Kidney (tissue), 14 donors: Measurements from ENCODE around the gene ZNF432. TPM values are rescaled to one million over a fixed set of nuclear protein-coding genes. Genes with fewer than 3 reads are reported as not detected.

Experiments
- DNase-seq, 5 donors: peaks; one replicate each; pipeline ENCODE4 v3.0.0-alpha.2; 2013 to 2020
- FAIRE-seq: peaks from 2 replicates; lab custom pipeline; 2012; peaks lifted over from hg19 to GRCh38; lab: Jason Lieb, UNC
- H3K27ac ChIP-seq, 2 donors: one replicate each; pipeline ENCODE4 v1.7.0; 2013; ENCODE audit warnings: low read depth in 2 of 2, low read length in 2 of 2, inconsistent platforms in 1 of 2
- H3K27me3 ChIP-seq: one replicate; pipeline ENCODE4 v1.7.1; 2013; ENCODE audit warnings: low read length, inconsistent platforms; ENCODE audit not compliant: control insufficient read depth, insufficient read depth
- H3K36me3 ChIP-seq, 3 donors: one replicate each; pipeline versions ENCODE4 v1.7.0 to v1.7.1; 2013; ENCODE audit warnings: low read length in 3 of 3, control low read depth in 1 of 3, inconsistent platforms in 1 of 3; ENCODE audit not compliant: insufficient read depth in 3 of 3, control insufficient read depth in 2 of 3
- H3K4me1 ChIP-seq, 3 donors: one replicate each; pipeline versions ENCODE4 v1.7.0 to v1.7.1; 2013; ENCODE audit warnings: low read length in 3 of 3, inconsistent platforms in 1 of 3, low read depth in 1 of 3; ENCODE audit not compliant: control insufficient read depth in 2 of 3, insufficient read depth in 2 of 3
- H3K4me3 ChIP-seq, 3 donors: one replicate each; pipeline versions ENCODE4 v1.7.0 to v1.8.1; 2013; ENCODE audit warnings: low read length in 3 of 3, control low read depth in 1 of 3, inconsistent platforms in 1 of 3
- H3K9ac ChIP-seq, 3 donors: one replicate each; pipeline versions ENCODE4 v1.7.0 to v1.7.1; 2013; ENCODE audit warnings: low read length in 3 of 3, control low read depth in 1 of 3, inconsistent platforms in 1 of 3
- H3K9me3 ChIP-seq, 3 donors: one replicate each; pipeline versions ENCODE4 v1.7.0 to v1.7.1; 2013; ENCODE audit warnings: low read length in 3 of 3, control low read depth in 1 of 3, inconsistent platforms in 1 of 3; ENCODE audit not compliant: control insufficient read depth in 2 of 3, insufficient read depth in 1 of 3
- CTCF ChIP-seq: IDR thresholded peaks from 3 replicates; pipeline ENCODE4 v1.5.1; 2012; ENCODE audit warnings: mild to moderate bottlenecking, moderate library complexity, borderline replicate concordance; ENCODE audit not compliant: insufficient read depth; ENCODE audit errors: extremely low read depth
- intact Hi-C: fragments of 100-400 bp; cut with DNase I; formaldehyde crosslinking; loops from one replicate; pipeline ENCODE4 v1.11.1; 2022
- polyA plus RNA-seq: library from polyadenylated mRNA; stranded (reverse); fragments of 350-450 nt; fragmentation: Illumina TruSeq; extraction: RNeasy Lipid Tissue Mini Kit (QIAGEN cat#74804); gene quantifications from one replicate; pipeline ENCODE4 v1.2.3, GENCODE V29; 2014; ENCODE audit warnings: low read depth, low replicate concordance; ENCODE audit not compliant: insufficient read depth
- total RNA-seq: library from RNA; stranded (reverse); fragmentation: NEBNext Ultra II Directional; extraction: Animal tissue kit (Norgen Biotek cat#: 25700); gene quantifications from one replicate; pipeline ENCODE4 v1.2.1, GENCODE V29; 2021
- donor health status: control.
- donor health status: control.
- donor health status: control.
- donor health status: control.
- donor health status: control.
- donor health status: DM: yes; HTN: yes; CAD: no.
- donor health status: Normal renal cell carcinoma (clear cell type).

The ZNF432 gene
- total and polyA plus RNA-seq, 2 donors from 2014 or later: 4.7 to 19.5 TPM

- FAIRE-seq (no peak), DNase-seq (peak in 3 of 5 donors; percentile 9 to 31 (median 16))
- H3K27ac ChIP-seq: no peak overlapping the region
- intact Hi-C loops: no loop called here
- H3K4me1 ChIP-seq: peaks cover 0 to 8% (median 7%) of the 10 kb centered on the region in 3 donors
- H3K9me3 ChIP-seq: peaks cover 2 to 9% (median 4%) of the 10 kb centered on the region in 3 donors
- TF ChIP-seq CTCF: no peak
- H3K27me3 ChIP-seq: no peaks in the 10 kb centered on the region
- H3K4me3 ChIP-seq: peak overlapping the region; percentile 99 to 100 (median 100)
- peaks cover 0 to 3% (median 0%) of the 10 kb centered on the region in 3 donors for H3K36me3 ChIP-seq
- H3K9ac ChIP-seq: peak overlapping the region; percentile 95 to 99 (median 98)
Measured at GRCh38 chr19:52094526-52095130, 46.0 kb upstream of the ZNF432 start.

GRCh38 chr19:52086481-52086880, 37.8 kb upstream of the ZNF432 start:
- Histone ChIP-seq H3K36me3 (peaks cover 8 to 31% (median 9%) of the 10 kb centered on the region in 3 donors), H3K9ac (no peak overlapping the region), H3K4me3 (no peak overlapping the region), H3K27ac (no peak overlapping the region), H3K27me3 (no peaks in the 10 kb centered on the region), H3K4me1 (no peaks in the 10 kb centered on the region), H3K9me3 (peaks cover 0 to 4% (median 0%) of the 10 kb centered on the region in 3 donors)
- TF ChIP-seq CTCF: no peak
- intact Hi-C loops: no loop called here
- FAIRE-seq (no peak), DNase-seq (no peak)

GRCh38 chr19:52070496-52070895, 21.9 kb upstream of the ZNF432 start:
- no peak overlapping the region for H3K9ac ChIP-seq
- no peak for FAIRE-seq
- no peak for DNase-seq
- no peak overlapping the region for H3K27ac ChIP-seq
- no peaks in the 10 kb centered on the region for H3K4me1 ChIP-seq
- peaks cover 32 to 65% (median 35%) of the 10 kb centered on the region in 3 donors for H3K36me3 ChIP-seq
- no peak for TF ChIP-seq CTCF
- H3K9me3 ChIP-seq: peaks cover 16 to 54% (median 40%) of the 10 kb centered on the region in 3 donors
- intact Hi-C loops: no loop called here
- H3K4me3 ChIP-seq: no peak overlapping the region
- H3K27me3 ChIP-seq: no peaks in the 10 kb centered on the region
